ENCODE measurements around the gene LRMDA. TPM values are rescaled to one million over a fixed set of nuclear protein-coding genes. Genes with fewer than 3 reads are reported as not detected.

Gene LRMDA
- total RNA-seq, 2 experiments from 2014 or later: not detected

GRCh38 chr10:75432176-75432575 lies 752 bp downstream of the LRMDA start:
- H3K36me3 Mint-ChIP-seq (ENCODE audit: low read depth): no peaks in the 10 kb centered on the region
- H3K27me3 Mint-ChIP-seq (ENCODE audit: low read depth): peaks cover 47% of the 10 kb centered on the region
- no peaks in the 10 kb centered on the region for H3K9me3 Mint-ChIP-seq
- H3K4me3 Mint-ChIP-seq: no peak overlapping the region
- DNase-seq: no peak
- CTCF ChIA-PET: no interaction called here
- no peak overlapping the region for H3K27ac Mint-ChIP-seq
- H3K4me1 Mint-ChIP-seq (ENCODE audit: low read depth): peaks cover 5% of the 10 kb centered on the region
- intact Hi-C loops (cut with micrococcal nuclease): no loop called here

- Mint-ChIP-seq H3K9me3 (no peaks in the 10 kb centered on the region), H3K36me3 (ENCODE audit: low read depth) (no peaks in the 10 kb centered on the region), H3K4me3 (no peak overlapping the region), H3K27ac (no peak overlapping the region), H3K4me1 (ENCODE audit: low read depth) (peaks cover 5% of the 10 kb centered on the region), H3K27me3 (ENCODE audit: low read depth) (peaks cover 48% of the 10 kb centered on the region)
- CTCF ChIA-PET: no interaction called here
- no peak for DNase-seq
- intact Hi-C loops (cut with micrococcal nuclease): no loop called here
These were observed 1.3 kb downstream of the LRMDA start for GRCh38 chr10:75432763-75433162.

GRCh38 chr10:75433216-75433615 lies 1.8 kb downstream of the LRMDA start:
- Mint-ChIP-seq H3K4me1 (ENCODE audit: low read depth) (peaks cover 5% of the 10 kb centered on the region), H3K9me3 (no peaks in the 10 kb centered on the region), H3K36me3 (ENCODE audit: low read depth) (no peaks in the 10 kb centered on the region), H3K4me3 (no peak overlapping the region), H3K27me3 (ENCODE audit: low read depth) (peaks cover 48% of the 10 kb centered on the region), H3K27ac (no peak overlapping the region)
- intact Hi-C loops (cut with micrococcal nuclease): no loop called here
- DNase-seq: no peak
- CTCF ChIA-PET: interaction anchor here (0.7 kb wide), 1 partner anchor 604 kb away, joined by 3 read pairs; no protein-coding TSS in a partner anchor

- Mint-ChIP-seq H3K27ac (no peak overlapping the region), H3K4me3 (no peak overlapping the region), H3K27me3 (ENCODE audit: low read depth) (peaks cover 45% of the 10 kb centered on the region), H3K9me3 (no peaks in the 10 kb centered on the region), H3K36me3 (ENCODE audit: low read depth) (no peaks in the 10 kb centered on the region), H3K4me1 (ENCODE audit: low read depth) (peaks cover 5% of the 10 kb centered on the region)
- CTCF ChIA-PET: interaction anchor here (0.6 kb wide), 1 partner anchor 1517 kb away, joined by 3 read pairs; no protein-coding TSS in a partner anchor
- DNase-seq: no peak
- intact Hi-C loops (cut with micrococcal nuclease): no loop called here
These were observed 2.9 kb downstream of the LRMDA start for GRCh38 chr10:75434291-75434690.

- Mint-ChIP-seq H3K4me3 (no peak overlapping the region), H3K27me3 (ENCODE audit: low read depth) (peaks cover 40% of the 10 kb centered on the region), H3K36me3 (ENCODE audit: low read depth) (no peaks in the 10 kb centered on the region), H3K4me1 (ENCODE audit: low read depth) (peaks cover 5% of the 10 kb centered on the region), H3K27ac (no peak overlapping the region), H3K9me3 (no peaks in the 10 kb centered on the region)
- CTCF ChIA-PET: no interaction called here
- no peak for DNase-seq
- intact Hi-C loops (cut with micrococcal nuclease): no loop called here
These were observed 3.9 kb downstream of the LRMDA start for GRCh38 chr10:75435291-75435690.

- intact Hi-C loops (cut with micrococcal nuclease): no loop called here
- no peaks in the 10 kb centered on the region for H3K36me3 Mint-ChIP-seq (ENCODE audit: low read depth)
- H3K4me3 Mint-ChIP-seq: no peak overlapping the region
- H3K27me3 Mint-ChIP-seq (ENCODE audit: low read depth): peaks cover 33% of the 10 kb centered on the region
- H3K27ac Mint-ChIP-seq: no peak overlapping the region
- CTCF ChIA-PET: interaction anchor here (0.6 kb wide), 1 partner anchor 598 kb away, joined by 3 read pairs; no protein-coding TSS in a partner anchor
- H3K4me1 Mint-ChIP-seq (ENCODE audit: low read depth): peaks cover 4% of the 10 kb centered on the region
- H3K9me3 Mint-ChIP-seq: no peaks in the 10 kb centered on the region
- no peak for DNase-seq
These were observed 5.5 kb downstream of the LRMDA start for GRCh38 chr10:75436896-75437295.

- no peak for DNase-seq
- no peak overlapping the region for H3K27ac Mint-ChIP-seq
- no peaks in the 10 kb centered on the region for H3K36me3 Mint-ChIP-seq (ENCODE audit: low read depth)
- CTCF ChIA-PET: interaction anchor here (1.5 kb wide), 1 partner anchor 9 kb away, joined by 3 read pairs; no protein-coding TSS in a partner anchor
- peaks cover 26% of the 10 kb centered on the region for H3K27me3 Mint-ChIP-seq (ENCODE audit: low read depth)
- H3K4me1 Mint-ChIP-seq (ENCODE audit: low read depth): no peaks in the 10 kb centered on the region
- H3K4me3 Mint-ChIP-seq: no peak overlapping the region
- intact Hi-C loops (cut with micrococcal nuclease): no loop called here
- peaks cover 4% of the 10 kb centered on the region for H3K9me3 Mint-ChIP-seq
These were observed 6.3 kb downstream of the LRMDA start for GRCh38 chr10:75437693-75438092.

GRCh38 chr10:75438275-75438674 lies 6.9 kb downstream of the LRMDA start:
- CTCF ChIA-PET: interaction anchor here (1.5 kb wide), 1 partner anchor 10 kb away, joined by 3 read pairs; no protein-coding TSS in a partner anchor
- Mint-ChIP-seq H3K27ac (no peak overlapping the region), H3K4me1 (ENCODE audit: low read depth) (no peaks in the 10 kb centered on the region), H3K36me3 (ENCODE audit: low read depth) (no peaks in the 10 kb centered on the region), H3K9me3 (peaks cover 7% of the 10 kb centered on the region), H3K27me3 (ENCODE audit: low read depth) (peaks cover 20% of the 10 kb centered on the region), H3K4me3 (no peak overlapping the region)
- no peak for DNase-seq
- intact Hi-C loops (cut with micrococcal nuclease): no loop called here

- peaks cover 13% of the 10 kb centered on the region for H3K9me3 Mint-ChIP-seq
- CTCF ChIA-PET: no interaction called here
- intact Hi-C loops (cut with micrococcal nuclease): no loop called here
- H3K27ac Mint-ChIP-seq: no peak overlapping the region
- H3K4me1 Mint-ChIP-seq (ENCODE audit: low read depth): no peaks in the 10 kb centered on the region
- DNase-seq: no peak
- H3K4me3 Mint-ChIP-seq: no peak overlapping the region
- no peaks in the 10 kb centered on the region for H3K36me3 Mint-ChIP-seq (ENCODE audit: low read depth)
- peaks cover 10% of the 10 kb centered on the region for H3K27me3 Mint-ChIP-seq (ENCODE audit: low read depth)
These were observed 8.4 kb downstream of the LRMDA start for GRCh38 chr10:75439811-75440210.

GRCh38 chr10:75440271-75440793 lies 8.9 kb downstream of the LRMDA start:
- H3K36me3 Mint-ChIP-seq (ENCODE audit: low read depth): no peaks in the 10 kb centered on the region
- H3K9me3 Mint-ChIP-seq: peaks cover 13% of the 10 kb centered on the region
- H3K27ac Mint-ChIP-seq: no peak overlapping the region
- CTCF ChIA-PET: interaction anchor here (0.6 kb wide), 1 partner anchor 259 kb away, joined by 4 read pairs; no protein-coding TSS in a partner anchor
- peaks cover 7% of the 10 kb centered on the region for H3K27me3 Mint-ChIP-seq (ENCODE audit: low read depth)
- DNase-seq: no peak
- intact Hi-C loops (cut with micrococcal nuclease): no loop called here
- H3K4me1 Mint-ChIP-seq (ENCODE audit: low read depth): no peaks in the 10 kb centered on the region
- no peak overlapping the region for H3K4me3 Mint-ChIP-seq

- Mint-ChIP-seq H3K36me3 (ENCODE audit: low read depth) (no peaks in the 10 kb centered on the region), H3K4me1 (ENCODE audit: low read depth) (no peaks in the 10 kb centered on the region), H3K27ac (no peak overlapping the region), H3K9me3 (peaks cover 13% of the 10 kb centered on the region), H3K4me3 (no peak overlapping the region), H3K27me3 (ENCODE audit: low read depth) (peaks cover 7% of the 10 kb centered on the region)
- intact Hi-C loops (cut with micrococcal nuclease): no loop called here
- CTCF ChIA-PET: interaction anchor here (0.6 kb wide), 1 partner anchor 305 kb away, joined by 3 read pairs; no protein-coding TSS in a partner anchor
- no peak for DNase-seq
These were observed 9.8 kb downstream of the LRMDA start for GRCh38 chr10:75441196-75441595.

GRCh38 chr10:75441682-75442081 lies 10.3 kb downstream of the LRMDA start:
- DNase-seq: no peak
- intact Hi-C loops (cut with micrococcal nuclease): no loop called here
- CTCF ChIA-PET: interaction anchor here (0.6 kb wide), 1 partner anchor 304 kb away, joined by 3 read pairs; no protein-coding TSS in a partner anchor
- Mint-ChIP-seq H3K9me3 (peaks cover 13% of the 10 kb centered on the region), H3K36me3 (ENCODE audit: low read depth) (no peaks in the 10 kb centered on the region), H3K4me3 (no peak overlapping the region), H3K27ac (no peak overlapping the region), H3K4me1 (ENCODE audit: low read depth) (no peaks in the 10 kb centered on the region), H3K27me3 (ENCODE audit: low read depth) (peaks cover 7% of the 10 kb centered on the region)

- no peaks in the 10 kb centered on the region for H3K36me3 Mint-ChIP-seq (ENCODE audit: low read depth)
- DNase-seq: no peak
- peaks cover 13% of the 10 kb centered on the region for H3K9me3 Mint-ChIP-seq
- H3K4me3 Mint-ChIP-seq: no peak overlapping the region
- H3K27me3 Mint-ChIP-seq (ENCODE audit: low read depth): peaks cover 4% of the 10 kb centered on the region
- CTCF ChIA-PET: no interaction called here
- no peak overlapping the region for H3K27ac Mint-ChIP-seq
- no peaks in the 10 kb centered on the region for H3K4me1 Mint-ChIP-seq (ENCODE audit: low read depth)
- intact Hi-C loops (cut with micrococcal nuclease): no loop called here
These were observed 11.9 kb downstream of the LRMDA start for GRCh38 chr10:75443362-75443761.

Measured in activated naive CD4-positive, alpha-beta T cell treated with anti-CD3 and anti-CD28 coated beads for 36 hours (primary cell).